Keratinocyte (primary cell): ENCODE measurements around the gene ABCC6. TPM values are rescaled to one million over a fixed set of nuclear protein-coding genes. Genes with fewer than 3 reads are reported as not detected.

Experiments
- DNase-seq: peaks from one replicate; pipeline ENCODE4 v3.0.0-alpha.2; 2011; ENCODE audit warnings: low read depth, missing footprints, low spot score
- FAIRE-seq: peaks from 2 replicates; lab custom pipeline; 2011; peaks lifted over from hg19 to GRCh38; lab: Jason Lieb, UNC
- H2AFZ ChIP-seq: 2 replicates; pipeline ENCODE4 v1.6.0; 2012; ENCODE audit warnings: low read length, control low read depth, inconsistent platforms; ENCODE audit not compliant: control insufficient read depth
- H3K27ac ChIP-seq: 2 replicates; pipeline ENCODE4 v1.5.1; 2011; ENCODE audit warnings: low read length; ENCODE audit not compliant: control insufficient read depth, insufficient read depth
- H3K27me3 ChIP-seq: 3 replicates; pipeline ENCODE4 v1.6.0; 2011; ENCODE audit warnings: low read length; ENCODE audit not compliant: control insufficient read depth, insufficient read depth; ENCODE audit errors: extremely low read depth
- H3K36me3 ChIP-seq, 2 experiments: 2 replicates in 1 of 2; 3 replicates in 1 of 2; pipeline ENCODE4 v1.5.1; 2011; ENCODE audit warnings: low read length in 2 of 2, mild to moderate bottlenecking in 1 of 2; ENCODE audit not compliant: control insufficient read depth in 2 of 2, insufficient read depth in 2 of 2; ENCODE audit errors: extremely low read depth in 1 of 2
- H3K4me1 ChIP-seq: 3 replicates; pipeline ENCODE4 v1.5.1; 2011; ENCODE audit warnings: low read length; ENCODE audit not compliant: control insufficient read depth, insufficient read depth; ENCODE audit errors: extremely low read depth
- H3K4me2 ChIP-seq: 3 replicates; pipeline ENCODE4 v1.6.0; 2011; ENCODE audit warnings: low read depth, low read length; ENCODE audit not compliant: control insufficient read depth, insufficient read depth; ENCODE audit errors: extremely low read depth
- H3K4me3 ChIP-seq, 3 experiments: fragments of 200-600 bp in 1 of 3; sonication (generic) in 1 of 3; 2 replicates in 2 of 3; 3 replicates in 1 of 3; pipeline ENCODE4 v1.5.1; 2011 to 2016; ENCODE audit warnings: low read length in 3 of 3, mild to moderate bottlenecking in 3 of 3, control low read depth in 2 of 3, inconsistent platforms in 1 of 3, low read depth in 1 of 3, mixed read lengths in 1 of 3, mixed run types in 1 of 3, moderate library complexity in 1 of 3; ENCODE audit not compliant: control insufficient read depth in 2 of 3, insufficient read depth in 2 of 3; ENCODE audit errors: extremely low read depth in 1 of 3
- H3K79me2 ChIP-seq: 2 replicates; pipeline ENCODE4 v1.6.0; 2012; ENCODE audit warnings: low read length; ENCODE audit not compliant: control insufficient read depth, insufficient read depth
- H3K9ac ChIP-seq: 3 replicates; pipeline ENCODE4 v1.6.0; 2011; ENCODE audit warnings: low read length; ENCODE audit not compliant: control insufficient read depth, insufficient read depth; ENCODE audit errors: extremely low read depth
- H3K9me1 ChIP-seq: 3 replicates; pipeline ENCODE4 v1.6.0; 2011; ENCODE audit warnings: low read length; ENCODE audit not compliant: control insufficient read depth, insufficient read depth; ENCODE audit errors: extremely low read depth
- H3K9me3 ChIP-seq: 2 replicates; pipeline ENCODE4 v1.5.1; 2012; ENCODE audit warnings: low read depth, low read length; ENCODE audit not compliant: control insufficient read depth
- H4K20me1 ChIP-seq: 3 replicates; pipeline ENCODE4 v1.6.0; 2011; ENCODE audit warnings: low read length; ENCODE audit not compliant: control insufficient read depth, insufficient read depth; ENCODE audit errors: extremely low read depth
- EZH2 ChIP-seq: IDR thresholded peaks from one replicate; pipeline ENCODE4 v1.6.1; 2012; ENCODE audit warnings: inconsistent platforms, mild to moderate bottlenecking, low read length, moderate library complexity
- dilution Hi-C: fragments of 300-500 bp; cut with MboI; formaldehyde crosslinking; loops from one replicate; pipeline ENCODE4 v1.7.0; 2020; ENCODE audit warnings: low sequenced_read_pairs; ENCODE audit not compliant: extremely low pct_ligation_motif_present
- polyA plus RNA-seq, 5 experiments: library from polyadenylated mRNA; depleted of rRNA in 3 of 5; stranded (reverse) in 3 of 5; stranded (forward) in 1 of 5; unstranded in 1 of 5; fragments of >200 nt; gene quantifications; 1 replicate in 1 of 5; 2 replicates in 3 of 5; 3 replicates in 1 of 5; pipeline versions ENCODE4 v1.2.1 to v1.2.3, GENCODE V29; 2011 to 2012; ENCODE audit warnings: missing spikeins in 2 of 5, low read depth in 1 of 5, low replicate concordance in 1 of 5
- TF ChIP-seq, protein P1 (sequence below), 3 experiments: IDR thresholded peaks in 1 of 3; conservative IDR thresholded peaks in 1 of 3; optimal IDR thresholded peaks in 1 of 3; 2 replicates in 2 of 3; 3 replicates in 1 of 3; pipeline versions ENCODE3 to v1.5.1; 2011; ENCODE audit warnings: low read length in 3 of 3, mild to moderate bottlenecking in 3 of 3, moderate library complexity in 2 of 3, control low read depth in 1 of 3, inconsistent platforms in 1 of 3; ENCODE audit not compliant: insufficient read depth in 2 of 3; ENCODE audit errors: extremely low read depth in 1 of 3

Gene ABCC6
- polyA plus RNA-seq, 1 donor (not counting 4 experiments of a cell fraction or from before 2014, with no cell fraction given) = not detected

GRCh38 chr16:16116841-16117240, 106.5 kb downstream of the ABCC6 start:
- FAIRE-seq (no peak), DNase-seq (no peak)
- no peak overlapping the region for H3K27ac ChIP-seq
- H3K79me2 ChIP-seq = no peaks in the 10 kb centered on the region
- H2AFZ ChIP-seq = no peak overlapping the region
- H3K36me3 ChIP-seq = peaks cover 23 to 30% of the 10 kb centered on the region in 2 experiments
- H3K4me3 ChIP-seq = no peak overlapping the region
- dilution Hi-C loops = no loop called here
- H3K9me3 ChIP-seq = no peaks in the 10 kb centered on the region
- no peaks in the 10 kb centered on the region for H3K4me1 ChIP-seq
- no peaks in the 10 kb centered on the region for H3K27me3 ChIP-seq
- H3K4me2 ChIP-seq = no peak overlapping the region
- H3K9ac ChIP-seq = no peak overlapping the region
- H3K9me1 ChIP-seq = no peaks in the 10 kb centered on the region
- H4K20me1 ChIP-seq = no peaks in the 10 kb centered on the region
- TF ChIP-seq, protein P1, sequence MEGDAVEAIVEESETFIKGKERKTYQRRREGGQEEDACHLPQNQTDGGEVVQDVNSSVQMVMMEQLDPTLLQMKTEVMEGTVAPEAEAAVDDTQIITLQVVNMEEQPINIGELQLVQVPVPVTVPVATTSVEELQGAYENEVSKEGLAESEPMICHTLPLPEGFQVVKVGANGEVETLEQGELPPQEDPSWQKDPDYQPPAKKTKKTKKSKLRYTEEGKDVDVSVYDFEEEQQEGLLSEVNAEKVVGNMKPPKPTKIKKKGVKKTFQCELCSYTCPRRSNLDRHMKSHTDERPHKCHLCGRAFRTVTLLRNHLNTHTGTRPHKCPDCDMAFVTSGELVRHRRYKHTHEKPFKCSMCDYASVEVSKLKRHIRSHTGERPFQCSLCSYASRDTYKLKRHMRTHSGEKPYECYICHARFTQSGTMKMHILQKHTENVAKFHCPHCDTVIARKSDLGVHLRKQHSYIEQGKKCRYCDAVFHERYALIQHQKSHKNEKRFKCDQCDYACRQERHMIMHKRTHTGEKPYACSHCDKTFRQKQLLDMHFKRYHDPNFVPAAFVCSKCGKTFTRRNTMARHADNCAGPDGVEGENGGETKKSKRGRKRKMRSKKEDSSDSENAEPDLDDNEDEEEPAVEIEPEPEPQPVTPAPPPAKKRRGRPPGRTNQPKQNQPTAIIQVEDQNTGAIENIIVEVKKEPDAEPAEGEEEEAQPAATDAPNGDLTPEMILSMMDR (optimal IDR thresholded peaks at IDR 0.05 in 1 of 3, IDR thresholded peaks at IDR 0.05 in 1 of 3, conservative IDR thresholded peaks at IDR 0.05 in 1 of 3; ENCODE audit: extremely low read depth in 1 of 3, insufficient read depth in 2 of 3, low read length in 3 of 3) = no peak
- no peak for TF ChIP-seq EZH2

- no peak overlapping the region for H3K9ac ChIP-seq
- peaks cover 20 to 38% of the 10 kb centered on the region in 2 experiments for H3K36me3 ChIP-seq
- TF ChIP-seq EZH2 = no peak
- TF ChIP-seq, protein P1 (optimal IDR thresholded peaks at IDR 0.05 in 1 of 3, IDR thresholded peaks at IDR 0.05 in 1 of 3, conservative IDR thresholded peaks at IDR 0.05 in 1 of 3; ENCODE audit: extremely low read depth in 1 of 3, insufficient read depth in 2 of 3, low read length in 3 of 3) = no peak
- no peaks in the 10 kb centered on the region for H3K79me2 ChIP-seq
- H3K27ac ChIP-seq = no peak overlapping the region
- DNase-seq (no peak), FAIRE-seq (no peak)
- no peaks in the 10 kb centered on the region for H3K4me1 ChIP-seq
- no peaks in the 10 kb centered on the region for H3K27me3 ChIP-seq
- H3K9me3 ChIP-seq = no peaks in the 10 kb centered on the region
- H2AFZ ChIP-seq = no peak overlapping the region
- no peak overlapping the region for H3K4me3 ChIP-seq
- dilution Hi-C loops = no loop called here
- no peak overlapping the region for H3K4me2 ChIP-seq
- H4K20me1 ChIP-seq = no peaks in the 10 kb centered on the region
- H3K9me1 ChIP-seq = no peaks in the 10 kb centered on the region
Observed at GRCh38 chr16:16113076-16113475, 110.2 kb downstream of the ABCC6 start.
